ENCODE results near the gene CCDC6. TPM values are rescaled to one million over a fixed set of nuclear protein-coding genes. Genes with fewer than 3 reads are reported as not detected.

CCDC6 gene
- total and polyA plus RNA-seq, 12 donors: 4.4 to 22.8 (median 17.0) TPM

DNA sequence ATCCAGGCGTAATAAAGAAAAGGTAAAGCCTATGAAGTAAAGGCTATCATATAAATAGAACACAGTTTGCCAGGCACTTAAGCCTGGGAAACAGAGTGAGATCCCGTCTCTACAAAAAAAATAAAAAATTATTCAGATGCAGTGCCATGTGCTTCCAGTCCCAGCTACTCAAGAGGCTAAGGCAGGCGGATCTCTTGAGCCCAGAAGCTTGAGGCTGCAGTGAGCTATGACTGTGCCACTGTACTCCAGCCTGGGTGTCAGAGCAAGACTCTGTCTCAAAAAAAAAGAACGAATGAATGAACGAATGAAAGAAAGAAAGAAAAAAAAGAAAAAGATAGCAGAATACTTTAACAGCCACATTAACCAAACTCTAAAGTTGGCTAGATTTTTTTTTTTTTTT is 85.9 kb downstream of the CCDC6 start:
- Histone ChIP-seq H3K27me3 (no peaks in the 10 kb centered on the region), H3K9me3 (no peaks in the 10 kb centered on the region), H3K4me1 (peaks cover 0 to 78% (median 28%) of the 10 kb centered on the region in 9 donors), H3K36me3 (no peaks in the 10 kb centered on the region), H3K4me3 (no peak overlapping the region), H3K27ac (peak overlapping the region in 1 of 10 donors; percentile 63)
- DNase-seq: no peak
- 72 to 73% methylated on average over 5 of the region's 5 CpGs for WGBS, 2 donors
- peak in 1 of 8 donors; percentile 33 for ATAC-seq
- no peak for TF ChIP-seq CTCF (IDR thresholded peaks at IDR 0.05)
- intact Hi-C loops (cut with DNase I): loop anchor here in 1 of 10 donors (10.0 kb wide), 1 partner anchor 84 kb away; the partner anchor contains the start of gene CCDC6

DNA sequence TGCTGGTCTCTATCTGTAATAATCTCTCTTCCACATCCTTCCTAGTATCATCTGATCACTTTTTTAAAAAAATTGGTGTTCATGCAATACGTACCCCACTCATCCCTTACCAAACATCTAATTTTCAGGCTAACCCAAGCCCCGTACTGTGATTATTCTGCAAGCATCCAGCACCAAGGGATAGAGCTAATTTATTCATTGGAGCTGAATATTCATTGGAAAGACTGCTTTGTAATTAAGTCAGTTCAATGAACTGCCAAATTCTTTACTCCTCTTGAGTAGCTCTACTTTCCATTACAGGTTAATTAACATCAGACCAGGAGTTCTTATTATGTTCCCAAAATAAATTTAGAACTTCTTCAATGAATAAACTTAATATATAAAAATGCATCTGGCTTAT is 86.7 kb downstream of the CCDC6 start:
- peaks cover 0 to 2% (median 0%) of the 10 kb centered on the region in 9 donors for H3K36me3 ChIP-seq
- H3K27ac ChIP-seq: peak overlapping the region in 1 of 10 donors; percentile 63
- ATAC-seq (no peak), DNase-seq (no peak)
- no peaks in the 10 kb centered on the region for H3K9me3 ChIP-seq
- peaks cover 0 to 78% (median 28%) of the 10 kb centered on the region in 9 donors for H3K4me1 ChIP-seq
- no peak overlapping the region for H3K4me3 ChIP-seq
- intact Hi-C loops (cut with DNase I): loop anchor here in 1 of 10 donors (10.0 kb wide), 1 partner anchor 85 kb away; the partner anchor contains the start of gene CCDC6
- no peak for TF ChIP-seq CTCF (IDR thresholded peaks at IDR 0.05)
- no peaks in the 10 kb centered on the region for H3K27me3 ChIP-seq
- WGBS, 2 donors: 82 to 89% methylated on average over 2 of the region's 2 CpGs

- no peak for TF ChIP-seq CTCF (IDR thresholded peaks at IDR 0.05)
- no peak for DNase-seq
- intact Hi-C loops (cut with DNase I): no loop called here
- ATAC-seq: no peak
- Histone ChIP-seq H3K27me3 (no peaks in the 10 kb centered on the region), H3K4me3 (no peak overlapping the region), H3K4me1 (peaks cover 0 to 78% (median 28%) of the 10 kb centered on the region in 9 donors), H3K36me3 (peaks cover 0 to 5% (median 0%) of the 10 kb centered on the region in 9 donors), H3K27ac (no peak overlapping the region), H3K9me3 (no peaks in the 10 kb centered on the region)
- 79 to 83% methylated on average over 1 of the region's 1 CpG for WGBS, 2 donors
Observed at GRCh38 chr10:59819265-59819664, 87.1 kb downstream of the CCDC6 start.

- H3K36me3 ChIP-seq: peaks cover 0 to 20% (median 0%) of the 10 kb centered on the region in 9 donors
- H3K27me3 ChIP-seq: no peaks in the 10 kb centered on the region
- ATAC-seq (peak in 1 of 8 donors; percentile 71), DNase-seq (no peak)
- intact Hi-C loops (cut with DNase I): no loop called here
- peaks cover 0 to 69% (median 28%) of the 10 kb centered on the region in 9 donors for H3K4me1 ChIP-seq
- H3K4me3 ChIP-seq: no peak overlapping the region
- TF ChIP-seq CTCF (IDR thresholded peaks at IDR 0.05): no peak
- H3K9me3 ChIP-seq: no peaks in the 10 kb centered on the region
- H3K27ac ChIP-seq: no peak overlapping the region
- WGBS, 2 donors: 78 to 85% methylated on average over 6 of the region's 6 CpGs
Observed at GRCh38 chr10:59817773-59818172, 88.6 kb downstream of the CCDC6 start.
